Activated CD4-positive, alpha-beta T cell treated with anti-CD3 and anti-CD28 coated beads, Interleukin-2, amount 10 ng/mL, durations not matched to agents 7 days and 5 days (primary cell): ENCODE data around the gene SRA1. TPM values are rescaled to one million over a fixed set of nuclear protein-coding genes. Genes with fewer than 3 reads are reported as not detected.

Experiments
- microRNA-seq: library from miRNA; unstranded; fragments of <30 nt; microRNA quantifications from one replicate; pipeline ENCODE4 v1.2.0, GENCODE V29; 2021; ENCODE audit warnings: borderline microRNAs expressed, borderline replicate concordance
- total RNA-seq, 2 experiments: library from RNA; stranded (reverse); gene quantifications; one replicate each; pipeline ENCODE4 v1.2.3, GENCODE V29; 2021

Gene SRA1
- total RNA-seq, 2 experiments from 2014 or later = 32.4 to 38.0 TPM

Small RNA genes lying within 50 kb of the gene (microRNA-seq; reads per million reads assigned to microRNA genes)
- not detected for gene MIR6831

Other genes with a start within 250 kb of the SRA1 start
- 10 to 100 TPM; 13.7 to 15.4 TPM for gene HBEGF, start 210.9 kb downstream of the SRA1 start, total RNA-seq
- gene SLC4A9, start 197.3 kb downstream of the SRA1 start, total RNA-seq = under 1 TPM; 0.35 to 0.44 TPM
- gene ANKHD1, start 155.6 kb downstream of the SRA1 start, total RNA-seq = 100 to 1,000 TPM; 118 TPM
- 1 to 10 TPM; 9.5 to 9.7 TPM for gene EIF4EBP3, start 9.8 kb downstream of the SRA1 start, total RNA-seq
- 10 to 100 TPM; 28.5 to 32.8 TPM for gene APBB3, start 7.1 kb upstream of the SRA1 start, total RNA-seq
- 10 to 100 TPM; 84.0 to 96.6 TPM for gene SLC35A4, start 7.4 kb upstream of the SRA1 start, total RNA-seq
- gene CD14, start 75.7 kb upstream of the SRA1 start, total RNA-seq = under 1 TPM; 0.21 to 0.37 TPM
- 10 to 100 TPM; 33.5 to 38.8 TPM for gene TMCO6, start 82.0 kb upstream of the SRA1 start, total RNA-seq
- 10 to 100 TPM; 76.3 to 79.9 TPM for gene NDUFA2, start 90.2 kb upstream of the SRA1 start, total RNA-seq
- gene IK, start 90.4 kb upstream of the SRA1 start, total RNA-seq = 100 to 1,000 TPM; 121 to 161 TPM
- gene WDR55, start 107.4 kb upstream of the SRA1 start, total RNA-seq = 10 to 100 TPM; 33.7 to 37.1 TPM
- 1 to 10 TPM; 2.0 to 2.2 TPM for gene DND1, start 116.1 kb upstream of the SRA1 start, total RNA-seq
- gene HARS1, start 133.9 kb upstream of the SRA1 start, total RNA-seq = 10 to 100 TPM; 71.5 to 76.5 TPM
- 10 to 100 TPM; 32.7 to 34.2 TPM for gene HARS2, start 134.0 kb upstream of the SRA1 start, total RNA-seq
- 10 to 100 TPM; 52.4 to 61.3 TPM for gene ZMAT2, start 143.0 kb upstream of the SRA1 start, total RNA-seq
- gene PCDHA1, start 228.7 kb upstream of the SRA1 start, total RNA-seq = not detected
- not detected for gene PCDHA2, start 237.4 kb upstream of the SRA1 start, total RNA-seq
- not detected for gene PCDHA3, start 243.6 kb upstream of the SRA1 start, total RNA-seq
- gene PCDHA4, start 249.6 kb upstream of the SRA1 start, total RNA-seq = not detected